Measurements from ENCODE around the gene PPIE.

PPIE gene

DNA sequence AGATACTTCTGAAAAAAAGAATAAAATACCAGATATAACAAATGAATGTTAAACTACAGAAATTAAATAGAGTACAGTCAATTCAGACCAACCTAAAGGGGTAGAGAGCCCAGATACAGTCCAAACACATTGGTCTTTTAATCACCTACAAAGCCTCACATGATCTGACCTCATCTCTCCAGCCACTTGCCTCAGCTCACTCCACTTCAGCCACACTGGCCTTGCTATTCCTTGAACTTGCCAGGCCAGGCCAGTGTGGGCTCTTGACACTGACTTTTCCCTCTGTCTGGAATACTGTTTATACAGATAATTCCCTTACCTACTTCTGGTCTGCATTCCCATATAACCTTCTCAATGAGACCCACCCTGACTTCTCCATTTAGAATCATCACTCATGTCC, 17.0 kb upstream of the PPIE start:
- DNase-seq = no peak

DNA sequence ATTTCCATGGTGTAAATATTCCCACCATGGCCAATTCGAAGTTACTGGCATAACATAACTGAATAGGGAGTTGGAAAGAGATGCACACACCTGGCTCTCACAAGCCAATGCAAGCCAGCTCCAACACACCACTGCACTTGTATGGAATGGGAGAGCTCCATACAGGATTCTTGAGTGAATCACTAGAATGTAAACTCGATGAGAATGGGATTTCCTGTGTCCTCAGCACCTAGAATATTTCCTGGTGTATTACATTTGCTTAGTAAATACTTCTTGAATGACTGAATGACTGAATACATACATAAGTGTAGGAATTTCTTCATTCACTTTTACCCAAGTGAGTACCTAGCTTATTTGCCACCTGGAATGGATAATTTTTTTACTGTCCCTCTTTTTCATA, 16.2 kb upstream of the PPIE start:
- DNase-seq = peak in 1 of 2 experiments; percentile 4

DNA sequence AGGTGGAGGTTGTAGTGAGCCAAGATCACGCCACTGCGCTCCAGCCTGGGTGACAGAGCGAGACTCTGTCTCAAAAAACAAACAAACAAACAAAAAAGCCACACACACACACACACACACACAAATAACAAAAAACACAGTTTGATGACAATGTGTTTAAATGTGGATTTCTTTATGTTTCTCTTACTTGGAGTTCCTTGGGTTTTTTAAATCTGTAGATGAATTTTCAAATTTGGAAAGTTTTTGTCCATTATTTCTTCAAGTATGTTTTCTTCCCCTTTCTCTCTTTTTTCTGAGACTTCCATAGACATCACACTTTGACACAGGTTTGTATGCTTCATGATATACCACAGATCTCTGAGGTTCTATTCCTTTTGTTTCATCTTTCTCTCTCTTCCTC, 12.1 kb upstream of the PPIE start:
- no peak for DNase-seq

DNA sequence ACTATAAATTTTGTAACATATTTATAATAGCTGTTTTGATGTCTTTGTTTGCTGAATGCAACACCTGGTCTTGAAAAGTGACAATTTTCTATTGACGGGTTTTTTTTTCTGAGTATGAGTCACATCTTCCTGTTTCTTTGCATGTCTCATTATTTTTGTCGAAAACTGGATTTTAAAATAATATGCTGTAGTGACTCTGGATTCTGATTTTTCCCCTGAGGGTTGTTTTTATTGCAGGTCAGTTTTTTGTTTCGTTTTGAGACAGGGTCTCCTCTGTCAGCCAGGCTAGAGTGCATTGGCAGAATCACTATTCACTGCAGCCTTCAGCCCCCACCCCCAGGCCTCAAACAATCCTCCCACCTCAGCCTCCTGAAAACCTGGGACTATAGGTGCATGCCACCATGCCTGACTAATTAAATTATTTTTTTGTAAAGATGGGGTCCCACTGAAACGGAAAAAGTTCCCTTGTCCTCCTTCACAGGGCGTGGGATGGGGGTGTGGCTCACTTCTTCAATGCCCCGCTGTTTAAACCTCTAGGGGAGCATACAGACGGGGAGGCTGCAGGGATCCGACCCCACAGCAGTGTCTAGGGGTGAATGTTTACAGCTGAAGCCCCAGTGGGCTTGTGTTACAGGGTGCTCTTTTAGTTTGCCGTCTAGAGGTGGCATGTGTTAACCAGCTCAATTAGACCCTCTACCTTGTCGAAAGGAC, 11.3 kb upstream of the PPIE start:
- DNase-seq = no peak

DNA sequence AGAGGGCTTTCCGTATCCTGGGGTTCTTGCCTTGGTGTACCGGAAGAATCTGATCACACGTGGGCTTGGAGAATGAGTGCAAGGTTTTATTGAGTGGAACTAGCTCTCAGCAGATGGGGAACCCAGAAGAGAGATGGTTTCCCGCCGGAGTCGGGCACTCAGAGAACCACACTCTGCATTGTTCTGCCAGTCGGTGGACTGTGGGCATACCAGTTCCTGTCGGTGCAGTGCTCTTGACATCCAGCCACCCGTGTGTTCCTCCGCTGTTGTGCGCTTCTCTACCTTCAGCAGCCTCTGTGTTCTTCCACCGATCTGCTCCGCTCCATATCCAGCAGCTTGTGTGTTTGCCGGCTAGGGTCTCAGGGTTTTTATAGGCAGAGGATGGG, 10.8 kb upstream of the PPIE start:
- DNase-seq = no peak

DNA sequence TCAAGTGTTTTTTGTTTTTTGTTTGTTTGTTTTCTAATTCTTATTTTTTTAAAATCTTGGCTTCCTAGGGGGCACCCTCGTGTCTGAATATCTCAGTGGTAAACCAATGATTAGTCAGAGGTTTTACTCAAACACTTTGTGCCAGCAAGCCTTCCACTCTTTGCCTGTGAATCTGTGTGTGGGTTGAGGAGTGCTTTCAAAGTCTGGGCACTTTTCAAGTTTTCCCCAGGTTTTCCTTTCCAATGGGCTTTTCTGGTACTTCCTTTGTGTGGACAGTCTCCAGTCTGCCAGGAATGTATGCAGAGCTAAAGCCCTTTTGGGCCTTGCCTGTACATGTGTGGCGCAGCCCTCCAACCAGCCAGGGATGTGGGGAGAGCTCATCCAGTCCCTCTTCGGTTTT, 9.7 kb upstream of the PPIE start:
- no peak for DNase-seq

DNA sequence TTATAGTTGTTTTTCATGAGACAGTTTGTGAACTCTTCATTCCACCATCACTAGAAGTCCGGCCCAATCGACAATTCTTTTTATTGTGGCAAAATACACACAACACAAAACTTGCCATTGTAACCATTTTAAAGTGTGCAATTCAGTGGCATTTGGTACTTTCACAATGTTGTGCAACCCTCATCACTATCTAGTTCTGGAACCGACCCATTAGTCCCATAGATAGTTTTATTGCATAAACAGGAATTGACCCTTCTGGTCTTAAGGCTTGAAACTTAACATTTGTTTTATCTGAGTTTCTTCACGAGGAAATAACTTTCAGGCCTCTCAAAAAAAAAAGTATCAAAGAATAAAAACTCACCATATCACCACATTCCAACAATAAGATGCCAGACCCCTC, 8.8 kb upstream of the PPIE start:
- no peak for DNase-seq

DNA sequence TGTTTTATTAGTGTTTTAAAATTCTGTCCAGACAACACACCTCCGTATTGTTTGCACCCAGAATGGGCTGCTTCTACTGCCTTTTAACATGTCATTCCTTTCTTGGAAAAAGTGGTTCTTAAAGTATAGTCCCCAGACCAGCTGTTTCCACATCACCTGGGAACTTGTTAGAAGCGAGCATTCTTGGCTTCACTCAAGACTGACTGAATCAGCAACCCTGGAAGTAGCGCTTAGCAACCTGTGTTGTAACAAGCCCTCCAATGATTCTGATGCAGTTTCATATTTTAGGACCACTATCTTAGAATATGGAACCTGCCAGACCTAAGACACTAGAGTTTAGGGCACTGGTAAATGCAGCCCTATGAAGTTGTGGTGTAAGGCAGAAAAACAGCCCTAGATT, 6.0 kb upstream of the PPIE start:
- DNase-seq = no peak

DNA sequence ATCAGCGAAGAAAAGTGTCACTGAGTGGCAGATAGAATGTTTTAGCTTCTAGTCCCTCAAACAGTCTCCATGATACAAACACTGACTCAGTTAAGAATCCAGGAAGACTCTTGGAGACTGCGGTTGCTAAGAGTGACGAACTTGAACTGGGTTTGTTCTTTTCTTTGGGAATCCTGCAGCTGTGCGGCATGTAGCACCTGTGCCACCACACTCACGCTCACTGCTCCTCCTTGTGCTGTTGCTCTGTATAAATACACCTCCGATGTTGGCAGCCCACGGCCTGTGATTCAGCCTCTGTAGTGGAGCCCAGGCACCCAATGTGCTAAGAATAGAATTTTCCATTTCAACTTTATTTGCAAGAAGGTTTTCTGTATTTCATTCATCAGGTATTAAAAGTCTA, 5.5 kb upstream of the PPIE start:
- no peak for DNase-seq

DNA sequence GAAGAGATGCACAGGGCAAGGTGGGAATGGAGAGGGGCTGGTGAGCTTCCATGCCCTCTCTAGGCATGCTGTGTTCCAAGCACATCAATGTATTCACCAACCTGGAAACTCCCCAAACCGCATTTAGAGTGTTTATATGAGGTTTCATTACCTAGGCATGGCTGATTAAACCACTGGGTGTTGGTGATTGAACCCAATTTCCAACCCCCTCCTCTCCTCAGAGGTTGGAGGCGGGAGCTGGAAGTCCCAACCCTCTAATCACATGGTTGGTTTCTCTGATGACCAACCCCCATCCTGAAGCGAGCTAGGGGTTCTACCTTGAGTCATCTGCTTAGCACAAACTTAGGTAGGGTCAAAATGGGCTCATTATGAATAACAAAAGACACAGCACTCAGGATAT, 3.0 kb upstream of the PPIE start:
- DNase-seq = no peak

DNA sequence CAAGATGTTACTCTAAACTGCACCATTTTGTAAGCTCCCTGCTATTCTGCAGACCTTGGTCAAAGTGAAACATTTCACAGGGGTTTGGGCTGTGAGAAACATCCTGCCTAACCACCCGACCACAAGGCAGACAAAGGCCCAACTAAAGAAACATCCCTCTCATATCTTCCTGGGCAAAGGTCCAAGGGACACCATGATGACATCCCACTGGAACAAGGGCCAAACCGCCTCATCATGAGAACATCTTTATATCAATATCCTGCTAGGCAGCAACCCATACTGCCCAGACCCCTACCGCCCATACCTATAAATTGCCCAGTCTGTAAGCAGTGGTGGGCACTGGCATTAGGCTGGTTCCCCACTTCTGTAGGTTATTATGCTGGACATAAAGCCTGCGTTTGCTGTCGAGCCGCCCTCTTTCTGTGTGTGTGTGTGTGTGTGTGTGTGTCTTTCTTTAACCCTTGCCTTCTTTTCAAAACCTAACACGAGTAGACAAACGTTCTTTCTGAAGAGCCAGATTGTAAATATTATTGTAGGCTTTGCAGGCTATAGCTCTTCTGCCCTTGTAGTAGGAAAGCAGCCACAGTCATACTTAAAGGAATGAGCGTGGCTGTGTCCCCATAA, 1.0 kb upstream of the PPIE start:
- no peak for DNase-seq

DNA sequence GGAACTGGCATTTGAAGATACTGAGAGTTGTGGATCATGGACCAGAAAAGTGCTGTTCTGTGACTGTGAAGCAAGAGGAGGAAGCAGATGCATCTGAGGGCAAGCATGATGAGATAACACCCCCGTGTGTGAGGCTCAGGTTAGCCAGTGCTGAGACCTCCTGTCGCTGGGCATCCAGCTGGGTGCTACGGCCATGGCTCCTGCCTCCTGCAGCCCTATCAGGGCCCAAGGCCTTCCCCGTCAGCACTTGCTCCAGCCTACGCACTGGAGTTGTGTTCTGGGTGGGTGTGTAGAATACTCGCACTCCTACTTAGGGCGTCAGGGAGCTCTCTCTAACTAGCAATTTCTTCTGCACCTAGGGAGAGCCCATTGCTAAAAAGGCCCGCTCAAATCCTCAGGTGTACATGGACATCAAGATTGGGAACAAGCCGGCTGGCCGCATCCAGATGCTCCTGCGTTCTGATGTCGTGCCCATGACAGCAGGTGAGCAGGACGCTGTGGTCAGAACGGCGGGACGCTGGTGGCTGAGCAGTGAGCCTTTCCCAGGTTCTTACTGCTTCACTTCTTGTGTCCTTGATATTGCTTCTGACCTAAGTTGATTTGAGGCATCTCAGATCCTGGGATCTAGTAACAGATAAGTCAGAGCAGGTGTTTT, 6.5 kb downstream of the PPIE start:
- no peak for DNase-seq

DNA sequence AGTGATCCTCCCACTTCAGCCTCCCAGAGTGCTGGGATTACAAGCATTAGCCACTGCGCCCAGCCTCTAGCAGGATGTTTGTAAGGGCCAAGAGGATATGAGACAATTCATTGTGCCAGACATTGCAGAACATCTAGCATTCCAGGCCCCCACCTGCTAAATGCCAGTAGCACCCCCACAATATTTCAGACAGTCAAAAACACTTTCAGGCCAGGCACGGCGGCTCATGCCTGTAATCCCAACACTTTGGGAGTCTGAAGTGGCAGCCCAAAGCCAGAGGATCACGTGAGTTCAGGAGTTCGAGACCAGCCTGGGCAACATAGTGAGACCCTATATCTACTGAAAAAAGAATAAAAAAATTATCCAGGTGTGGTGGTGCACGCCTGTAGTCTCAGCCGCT, 12.9 kb downstream of the PPIE start:
- DNase-seq = no peak

DNA sequence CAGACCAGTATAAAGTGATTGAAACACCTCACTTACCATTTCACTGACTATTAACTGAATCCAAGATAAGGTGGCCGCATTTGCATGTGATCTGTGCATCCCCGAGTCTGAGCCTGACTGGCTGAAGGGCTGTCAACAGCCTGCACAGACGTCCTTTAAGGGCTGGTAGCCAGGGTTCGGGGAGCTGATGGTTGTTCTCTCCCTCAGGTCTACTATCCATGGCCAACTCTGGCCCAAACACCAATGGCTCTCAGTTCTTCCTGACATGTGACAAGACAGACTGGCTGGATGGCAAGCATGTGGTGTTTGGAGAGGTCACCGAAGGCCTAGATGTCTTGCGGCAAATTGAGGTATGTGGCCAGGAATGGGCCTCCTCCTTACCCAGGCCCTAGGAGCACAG, 14.0 kb downstream of the PPIE start:
- DNase-seq = no peak

DNA sequence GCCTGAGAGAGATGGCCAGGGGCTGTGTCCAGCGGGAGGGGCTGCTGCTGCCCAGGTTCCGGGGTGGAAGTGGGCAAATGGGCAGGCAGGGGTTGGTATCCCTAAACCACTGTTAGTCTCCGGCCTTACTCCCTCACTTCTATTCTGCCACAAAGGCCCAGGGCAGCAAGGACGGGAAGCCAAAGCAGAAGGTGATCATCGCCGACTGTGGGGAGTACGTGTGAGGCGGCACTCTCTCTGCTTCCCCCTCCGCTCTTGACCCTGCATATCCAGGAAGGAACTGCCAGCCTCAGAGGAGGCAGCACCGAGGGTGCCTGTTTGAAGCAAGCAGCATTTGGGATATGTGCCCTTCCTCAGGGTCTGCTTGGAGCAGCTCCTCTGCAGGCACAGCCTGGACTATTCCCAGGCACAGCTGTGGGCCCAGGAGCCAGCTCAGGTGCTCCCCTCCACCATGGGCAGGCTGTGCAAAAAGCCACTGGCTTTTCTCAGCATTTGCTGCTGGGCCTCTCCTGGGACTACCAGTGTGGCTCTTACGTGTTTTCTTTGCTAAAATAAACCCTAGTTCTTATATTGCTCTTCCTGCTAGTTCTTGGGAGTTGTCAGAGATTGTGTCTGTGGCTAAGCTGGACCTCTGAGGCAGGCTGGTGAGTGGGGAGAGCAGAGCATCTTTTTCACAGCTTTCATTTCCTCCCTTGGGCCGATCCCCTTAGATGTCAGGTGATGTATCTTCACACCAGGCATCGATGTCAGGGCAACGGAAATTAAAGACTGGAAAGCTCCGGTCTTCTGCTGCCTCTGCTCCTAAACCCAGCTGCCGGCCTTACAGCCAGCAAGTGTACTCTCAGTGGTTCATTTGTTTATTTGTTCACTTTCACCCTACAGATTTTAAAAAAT, 14.7 kb downstream of the PPIE start:
- DNase-seq = no peak

DNA sequence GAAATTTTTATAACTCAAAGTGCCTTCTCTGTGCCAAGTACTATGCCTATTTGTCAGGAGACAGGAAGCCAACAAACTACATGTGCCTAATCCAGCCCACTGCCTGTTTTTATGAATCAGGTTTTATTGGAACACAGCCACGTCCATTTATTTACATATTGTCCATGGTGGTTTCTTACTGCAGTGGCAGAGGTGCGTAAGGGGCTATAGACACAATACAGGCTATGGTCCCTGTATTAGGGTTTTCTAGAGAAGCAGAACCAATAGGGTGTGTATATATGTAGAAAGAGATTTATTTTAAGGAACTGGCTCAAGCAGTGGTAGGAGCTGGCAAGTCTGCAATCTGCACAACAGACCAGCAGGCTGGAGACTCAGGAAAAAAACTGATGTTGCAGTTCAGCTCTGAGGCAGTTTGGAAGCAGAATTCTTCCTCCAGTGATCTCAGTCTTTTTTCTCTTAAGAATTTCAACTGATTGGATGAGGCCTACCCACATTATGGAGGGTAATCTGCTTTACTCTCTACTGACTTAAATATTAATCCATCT, 15.4 kb downstream of the PPIE start:
- DNase-seq = no peak

DNA sequence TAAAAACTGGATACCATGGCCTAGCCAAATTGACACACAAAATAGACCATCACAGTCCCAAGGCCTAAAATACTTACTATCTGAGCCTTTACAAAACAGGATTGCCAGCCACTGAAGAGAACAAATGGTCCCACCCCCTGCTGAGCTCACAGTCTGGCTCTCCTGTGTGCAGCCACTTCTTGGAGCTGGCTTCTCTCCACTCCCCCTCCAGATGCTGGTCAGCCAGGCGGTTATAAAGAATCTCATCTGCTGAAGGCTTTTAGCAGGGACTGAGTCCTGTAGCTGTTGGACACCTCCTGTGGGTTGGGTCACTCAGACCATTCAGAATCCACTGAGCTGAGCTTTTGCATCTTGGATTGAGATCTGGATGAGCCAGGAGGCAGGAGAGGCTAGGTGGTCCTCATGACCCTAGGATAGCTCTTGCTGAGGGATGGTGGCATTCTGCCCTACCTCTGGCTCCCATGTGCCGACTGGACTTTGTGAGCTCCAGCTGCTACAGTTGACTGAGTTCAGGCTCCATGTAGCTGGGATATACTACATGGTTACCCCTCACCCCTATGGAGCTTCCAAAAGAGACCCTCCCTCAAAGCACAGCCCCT, 16.3 kb downstream of the PPIE start:
- DNase-seq = no peak

DNA sequence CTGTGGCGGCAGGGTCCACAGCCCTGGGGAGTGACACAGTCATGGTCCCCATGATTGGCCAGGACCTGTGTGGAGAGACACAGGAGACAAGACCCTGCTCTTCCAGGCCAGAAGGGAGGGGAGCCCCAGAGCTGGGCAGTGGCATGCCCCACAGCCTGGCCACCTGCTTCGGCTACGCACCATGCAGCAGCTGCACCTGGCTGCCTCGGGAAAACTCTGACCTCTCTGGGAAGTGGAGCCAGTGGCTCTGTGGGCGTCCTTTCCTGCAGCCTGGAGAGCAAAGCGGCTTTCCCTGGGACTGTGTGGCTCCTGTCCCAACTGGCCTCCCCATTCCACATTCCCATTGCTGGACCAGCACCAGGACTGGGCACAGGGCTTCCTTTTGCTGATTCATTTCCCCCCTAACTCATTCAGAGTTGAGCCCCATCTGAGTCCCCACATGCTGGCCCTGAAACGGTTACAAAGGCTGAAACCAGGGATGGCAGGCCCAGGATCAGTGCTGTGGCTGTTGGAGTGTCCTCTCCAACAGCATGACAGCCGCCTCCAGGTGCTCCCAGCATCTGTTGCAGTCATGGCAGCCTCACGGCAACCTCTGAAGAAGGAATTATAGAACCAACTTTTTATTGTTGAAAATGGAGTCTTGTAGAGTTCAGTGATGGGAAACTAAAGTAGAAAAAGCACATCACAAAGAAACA, 17.4 kb downstream of the PPIE start:
- DNase-seq = no peak

DNA sequence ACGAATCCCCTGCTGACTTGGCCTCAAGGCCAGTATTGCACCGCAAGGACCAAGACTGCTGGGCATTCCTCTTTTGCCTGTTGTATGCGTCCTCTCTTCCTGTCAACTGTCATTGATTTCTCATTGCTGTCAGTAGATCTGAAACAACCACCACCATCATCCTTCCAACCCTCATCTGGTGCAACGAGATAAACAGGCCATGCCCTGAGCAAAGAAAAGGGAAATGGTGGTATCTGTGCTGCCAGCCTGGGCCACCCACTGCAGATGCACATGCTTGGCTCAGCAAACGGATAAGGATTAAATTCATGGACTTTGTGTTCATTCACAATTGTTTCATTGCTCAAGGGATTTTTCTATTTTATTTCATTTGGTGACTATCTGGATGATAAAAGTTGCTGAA, 18.8 kb downstream of the PPIE start:
- DNase-seq = no peak

DNA sequence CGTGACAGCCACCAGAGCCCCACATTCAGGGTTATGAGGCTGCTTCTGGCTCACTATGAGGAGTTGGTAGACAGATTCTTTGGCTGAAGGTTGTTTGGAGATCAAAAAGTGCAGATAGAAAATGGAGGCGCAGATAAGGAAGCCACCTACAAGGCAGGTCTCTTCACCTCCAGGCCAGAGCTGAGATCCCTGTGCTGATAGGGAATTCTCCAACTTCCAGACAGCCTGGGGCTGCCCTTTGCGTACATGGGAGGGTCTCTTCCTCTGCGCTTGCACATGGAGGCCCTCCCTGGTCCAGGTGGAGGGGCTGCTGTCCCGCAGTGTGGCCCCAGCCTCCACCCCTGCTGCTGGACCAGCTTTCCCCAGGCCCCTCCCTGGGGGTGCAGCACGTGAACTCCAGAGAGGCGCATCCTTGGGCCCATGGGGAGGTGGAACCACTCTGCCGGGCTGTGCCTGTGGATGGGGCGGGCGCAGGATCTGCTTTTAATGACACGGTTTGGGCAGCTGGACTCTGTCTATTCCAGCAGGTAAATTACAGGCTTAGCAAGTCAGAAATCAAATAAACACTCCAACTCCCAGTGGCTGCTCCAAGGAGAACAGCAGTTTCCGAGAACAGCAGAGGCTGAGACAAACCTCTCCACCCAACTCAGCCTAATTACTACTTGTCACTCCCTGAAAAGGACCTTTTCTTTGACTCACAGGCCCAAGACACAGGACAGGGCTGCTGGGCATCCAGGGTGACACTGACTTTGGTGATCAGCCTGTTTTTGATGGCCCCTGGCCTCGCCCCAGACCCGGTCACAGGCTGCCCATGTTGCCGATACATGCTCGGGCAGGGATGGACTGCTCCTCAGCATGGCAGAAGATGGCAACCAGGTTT, 20.1 kb downstream of the PPIE start:
- DNase-seq = no peak

DNA sequence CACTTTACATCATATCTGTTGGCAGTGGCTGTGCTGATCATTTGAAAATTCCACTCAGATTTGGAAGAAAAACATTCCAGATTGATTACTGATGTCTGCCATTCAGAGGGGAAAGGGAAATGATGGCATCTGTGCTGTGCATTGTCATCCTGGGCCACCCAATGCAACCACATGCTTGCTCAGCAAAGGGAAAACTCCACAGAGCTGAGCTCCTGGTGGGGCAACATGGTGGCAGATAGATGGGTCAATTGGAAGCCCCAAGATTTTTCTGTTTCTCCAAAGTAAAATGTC, 20.7 kb downstream of the PPIE start:
- no peak for DNase-seq

All from SW 1271 (cell line).